Camera-type eye (tissue), 1 donor: ENCODE measurements around the gene TBC1D3L. TPM values are rescaled to one million over a fixed set of nuclear protein-coding genes. Genes with fewer than 3 reads are reported as not detected.

Experiments
- total RNA-seq: library from RNA; depleted of rRNA; stranded (reverse); fragments of >200 nt; gene quantifications from one replicate; pipeline ENCODE4 v1.2.3, GENCODE V29; 2014

Gene TBC1D3L
- 10.3 TPM for total RNA-seq

GRCh38 chr17:37988960-37989359, at the start of gene TBC1D3L:
Gene TBC1D3L, minus strand, starts transcription at chr17:37989060. Its CDS starts 1,540 bp downstream, at chr17:37987520.

GRCh38 chr17:38003676-38004075, 14.8 kb upstream of the TBC1D3L start, which contains the start of gene TBC1D3D:
Gene TBC1D3D, plus strand, starts transcription at chr17:38003976. Its CDS starts 1,585 bp downstream, at chr17:38005561.

Other genes with a start within 250 kb of the TBC1D3L start
- not detected for gene HNF1B, start 244.0 kb downstream of the TBC1D3L start, total RNA-seq
- not detected for gene TBC1D3K, start 64.6 kb downstream of the TBC1D3L start, total RNA-seq
- 5.3 TPM for gene TBC1D3D, start 14.9 kb upstream of the TBC1D3L start, total RNA-seq
- gene TBC1D3C, start 79.6 kb upstream of the TBC1D3L start, total RNA-seq = not detected
- not detected for gene TBC1D3E, start 138.9 kb upstream of the TBC1D3L start, total RNA-seq
- gene TBC1D3, start 203.5 kb upstream of the TBC1D3L start, total RNA-seq = not detected